Mucosa of rectum (tissue), 2 donors: ENCODE data around the gene SLC11A1.

Source experiments
- H3K27ac ChIP-seq, 2 donors: one replicate each; pipeline ENCODE4 v1.7.0; 2013; ENCODE audit warnings: inconsistent platforms in 2 of 2, low read depth in 2 of 2, low read length in 2 of 2
- H3K27me3 ChIP-seq, 2 donors: one replicate each; pipeline ENCODE4 v1.7.0; 2013; ENCODE audit warnings: low read length in 2 of 2; ENCODE audit not compliant: control insufficient read depth in 2 of 2, insufficient read depth in 2 of 2
- H3K36me3 ChIP-seq, 2 donors: one replicate each; pipeline ENCODE4 v1.7.0; 2013; ENCODE audit warnings: low read length in 2 of 2; ENCODE audit not compliant: control insufficient read depth in 2 of 2, insufficient read depth in 2 of 2
- H3K4me1 ChIP-seq, 2 donors: one replicate each; pipeline ENCODE4 v1.7.0; 2013; ENCODE audit warnings: low read length in 2 of 2, mild to moderate bottlenecking in 1 of 2; ENCODE audit not compliant: control insufficient read depth in 2 of 2, insufficient read depth in 2 of 2
- H3K4me3 ChIP-seq, 2 donors: one replicate each; pipeline ENCODE4 v1.7.0; 2013; ENCODE audit warnings: low read length in 2 of 2
- H3K9ac ChIP-seq, 2 donors: one replicate each; pipeline ENCODE4 v1.7.0; 2013; ENCODE audit warnings: low read length in 2 of 2, low read depth in 1 of 2, mild to moderate bottlenecking in 1 of 2
- H3K9me3 ChIP-seq, 2 donors: one replicate each; pipeline ENCODE4 v1.7.0; 2013; ENCODE audit warnings: low read length in 2 of 2; ENCODE audit not compliant: control insufficient read depth in 2 of 2
- donor health status: healthy.
- donor health status: Normal muscosa, but diverticular disease.

Gene SLC11A1

DNA sequence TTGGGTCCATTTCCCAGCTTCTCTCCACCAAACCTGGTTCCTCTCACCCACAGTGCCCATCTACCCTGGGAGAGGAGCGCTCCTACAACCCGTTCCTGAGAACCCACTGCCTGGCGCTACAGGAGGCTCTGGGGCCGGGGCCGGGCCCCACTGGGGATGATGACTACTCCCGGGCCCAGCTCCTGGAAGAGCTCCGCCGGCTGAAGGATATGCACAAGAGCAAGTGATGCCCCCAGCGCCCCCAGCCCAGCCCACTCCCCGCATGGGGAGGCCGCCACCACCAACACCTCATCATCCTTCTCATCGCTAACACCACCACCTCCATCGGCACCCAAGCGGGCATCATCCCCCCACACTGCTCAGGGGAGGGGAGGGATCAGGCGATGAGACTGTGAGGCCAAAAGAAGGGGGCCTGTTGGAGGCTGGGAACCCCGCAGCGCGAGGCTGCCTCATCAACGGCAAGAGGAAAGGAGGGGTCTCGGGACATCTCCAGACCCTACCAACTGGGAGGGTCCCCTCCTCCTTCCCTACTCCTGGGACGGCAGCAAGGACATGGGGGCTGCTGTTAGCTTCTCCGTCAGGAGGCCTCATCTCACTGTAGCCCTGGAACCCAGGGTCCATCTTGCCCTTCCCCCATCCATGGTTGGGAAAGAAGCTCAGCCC is 37.2 kb upstream of the SLC11A1 start:
- H3K36me3 ChIP-seq = peaks cover 0 to 4% of the 10 kb centered on the region in 2 donors
- no peaks in the 10 kb centered on the region for H3K4me1 ChIP-seq
- no peak overlapping the region for H3K27ac ChIP-seq
- H3K9ac ChIP-seq = no peak overlapping the region
- H3K9me3 ChIP-seq = no peaks in the 10 kb centered on the region
- H3K4me3 ChIP-seq = no peak overlapping the region
- no peaks in the 10 kb centered on the region for H3K27me3 ChIP-seq

DNA sequence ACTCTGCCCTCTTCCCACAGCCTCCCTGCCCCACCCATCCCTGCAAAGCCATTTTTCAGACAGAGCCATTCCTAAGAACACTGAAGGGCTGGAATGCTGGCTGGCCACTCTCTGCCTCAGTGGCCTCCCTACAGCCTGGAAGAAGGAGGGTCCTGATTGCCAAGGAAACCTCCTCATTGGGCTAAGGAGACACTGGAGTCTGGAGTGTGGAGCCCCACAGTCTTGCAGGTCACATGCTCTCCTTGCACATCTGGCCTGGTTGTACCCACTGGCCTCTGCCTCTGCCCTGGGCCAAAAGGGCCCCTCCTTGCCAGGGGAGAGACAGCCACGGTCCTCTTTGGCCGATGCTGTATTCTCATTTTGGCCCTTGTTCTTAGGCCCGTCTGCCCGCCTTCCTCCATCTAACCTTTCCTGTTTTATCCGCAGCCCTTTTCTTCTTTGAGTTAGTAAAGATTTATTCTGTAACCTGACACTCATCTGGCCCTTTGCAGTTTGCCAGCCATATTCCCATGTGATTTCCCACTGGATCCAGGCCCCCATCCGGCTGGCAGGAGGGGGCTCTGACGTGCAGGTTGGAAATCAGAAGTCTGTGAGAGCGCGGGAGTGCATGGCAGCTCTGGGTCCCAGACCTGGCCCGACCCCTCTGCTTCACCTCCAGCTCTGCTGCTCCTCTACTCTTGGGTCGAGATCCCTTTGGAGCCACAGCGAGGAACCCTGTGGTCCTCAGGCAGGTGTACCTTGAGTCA is 36.4 kb upstream of the SLC11A1 start:
- Histone ChIP-seq H3K36me3 (peaks cover 0 to 4% of the 10 kb centered on the region in 2 donors), H3K27me3 (no peaks in the 10 kb centered on the region), H3K9me3 (no peaks in the 10 kb centered on the region), H3K4me1 (no peaks in the 10 kb centered on the region), H3K4me3 (no peak overlapping the region), H3K9ac (no peak overlapping the region), H3K27ac (no peak overlapping the region)

DNA sequence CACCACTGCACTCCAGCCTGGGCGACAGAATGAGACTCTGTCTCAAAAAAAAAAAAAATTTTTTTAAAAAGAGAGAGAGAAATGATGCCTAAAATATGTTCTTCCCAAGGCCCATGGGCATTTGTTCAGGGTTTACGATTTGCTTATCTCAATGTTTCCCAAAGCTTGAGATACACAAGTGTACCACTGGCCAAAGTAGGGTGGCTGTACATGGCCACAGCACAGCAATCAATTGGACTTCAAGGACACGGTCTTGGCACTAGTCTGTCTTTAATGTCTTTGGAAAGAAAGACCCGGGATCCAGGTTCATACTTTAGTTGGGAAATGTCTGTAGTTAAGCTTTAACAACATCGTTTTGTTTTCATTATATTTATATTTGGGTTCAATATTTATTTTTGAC is 34.9 kb upstream of the SLC11A1 start:
- Histone ChIP-seq H3K4me1 (no peaks in the 10 kb centered on the region), H3K36me3 (peaks cover 0 to 4% of the 10 kb centered on the region in 2 donors), H3K9ac (no peak overlapping the region), H3K27ac (no peak overlapping the region), H3K4me3 (no peak overlapping the region), H3K27me3 (no peaks in the 10 kb centered on the region), H3K9me3 (peaks cover 0 to 4% of the 10 kb centered on the region in 2 donors)

DNA sequence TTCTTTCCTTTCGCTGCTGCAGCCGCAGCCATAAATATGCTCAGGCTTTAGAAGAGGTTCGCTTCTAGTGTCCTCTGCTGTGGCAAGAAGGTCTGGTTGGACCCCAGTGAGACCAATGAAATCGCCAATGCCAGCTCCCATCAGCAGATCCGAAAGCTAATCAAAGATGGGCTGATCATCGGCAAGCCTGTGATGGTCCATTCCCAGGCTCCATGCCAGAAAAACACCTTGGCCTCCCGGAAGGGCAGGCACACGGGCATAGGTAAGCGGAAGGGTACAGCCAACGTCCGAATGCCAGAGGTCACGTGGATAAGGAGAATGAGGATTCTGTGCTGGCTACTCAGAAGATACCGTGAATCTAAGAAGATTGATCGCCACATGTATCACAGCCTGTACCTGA is 28.0 kb upstream of the SLC11A1 start:
- Histone ChIP-seq H3K9ac (no peak overlapping the region), H3K9me3 (peaks cover 0 to 4% of the 10 kb centered on the region in 2 donors), H3K36me3 (no peaks in the 10 kb centered on the region), H3K4me1 (no peaks in the 10 kb centered on the region), H3K4me3 (no peak overlapping the region), H3K27me3 (no peaks in the 10 kb centered on the region), H3K27ac (no peak overlapping the region)

DNA sequence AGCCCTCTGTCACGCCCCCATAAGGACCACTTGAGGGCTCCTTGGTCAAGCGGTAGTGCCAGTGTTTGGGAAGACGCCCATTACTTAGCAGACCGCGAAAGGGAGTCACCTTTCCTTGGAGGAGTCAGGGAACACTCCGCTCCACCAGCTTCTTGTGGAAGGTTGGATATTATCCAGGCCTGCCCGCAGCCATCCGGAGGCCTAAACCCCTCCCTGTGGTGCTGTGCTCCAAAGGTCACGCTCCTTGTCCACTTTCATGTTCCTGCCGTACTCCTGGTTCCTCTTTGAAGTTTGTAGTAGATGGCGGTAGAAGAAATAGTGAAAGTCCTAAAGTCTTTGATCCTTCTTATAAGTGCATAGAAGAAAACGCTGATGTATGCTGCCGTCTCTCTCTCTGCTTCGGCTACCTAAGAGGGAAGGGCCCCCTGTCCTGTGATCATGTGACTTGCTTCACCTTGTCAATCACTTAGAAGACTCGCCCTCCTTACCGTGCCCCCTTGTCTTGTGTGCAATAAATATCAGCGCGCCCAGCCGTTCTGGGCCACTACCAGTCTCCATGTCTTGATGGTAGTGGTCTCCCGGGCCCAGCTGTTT is 27.1 kb upstream of the SLC11A1 start:
- Histone ChIP-seq H3K27ac (no peak overlapping the region), H3K4me1 (no peaks in the 10 kb centered on the region), H3K9ac (no peak overlapping the region)

DNA sequence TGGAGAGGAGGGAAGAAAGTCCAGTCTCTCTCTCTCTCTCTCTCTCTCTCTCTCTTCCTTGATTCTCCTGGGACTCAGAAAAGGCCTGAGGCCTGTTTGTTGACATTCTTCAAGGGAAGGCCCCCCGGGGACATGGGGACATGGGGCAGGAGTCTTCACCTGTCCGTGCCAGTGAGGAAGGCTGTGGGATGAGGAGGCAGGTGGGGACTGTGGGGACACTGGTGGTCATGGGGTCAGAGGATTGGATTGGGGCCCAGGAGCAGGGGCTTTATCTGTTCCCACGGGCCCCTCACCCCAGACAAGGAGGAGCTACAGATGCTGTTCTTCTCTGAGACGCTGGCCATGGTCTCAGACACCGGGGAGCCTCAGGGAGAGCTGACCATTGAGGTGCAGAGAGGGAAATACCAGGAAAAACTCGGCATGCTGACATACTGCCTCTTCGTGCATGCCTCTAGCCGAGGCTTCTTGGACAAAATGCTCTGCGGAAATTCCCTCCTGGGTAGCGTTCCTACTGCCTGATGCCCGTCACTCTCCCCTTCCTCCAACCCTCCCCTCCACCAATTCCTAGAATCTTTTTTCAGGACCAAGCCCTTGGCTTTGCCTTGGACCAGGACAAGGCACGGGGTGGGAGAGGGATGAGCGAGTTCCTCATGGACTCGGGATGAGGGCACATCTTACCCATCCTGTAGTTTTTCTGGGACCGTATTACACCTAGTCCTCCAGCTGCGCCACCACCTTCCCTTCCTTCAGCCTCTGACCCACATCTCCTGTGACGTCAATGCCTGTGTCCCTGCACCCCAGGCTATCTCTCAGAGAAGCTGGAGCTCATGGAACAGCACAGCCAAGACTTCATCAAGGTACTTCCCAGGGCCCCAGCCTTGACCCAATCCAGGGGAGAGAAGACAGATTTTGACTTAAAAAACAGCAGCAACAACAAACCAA is 24.6 kb upstream of the SLC11A1 start:
- Histone ChIP-seq H3K9me3 (no peaks in the 10 kb centered on the region), H3K36me3 (no peaks in the 10 kb centered on the region), H3K4me1 (no peaks in the 10 kb centered on the region), H3K4me3 (no peak overlapping the region), H3K9ac (no peak overlapping the region), H3K27ac (no peak overlapping the region), H3K27me3 (no peaks in the 10 kb centered on the region)

More for the DNA sequence above, 27.1 kb upstream of the SLC11A1 start:
- H3K36me3 ChIP-seq = no peaks in the 10 kb centered on the region
- no peaks in the 10 kb centered on the region for H3K27me3 ChIP-seq
- H3K4me3 ChIP-seq = no peak overlapping the region
- H3K9me3 ChIP-seq = peaks cover 0 to 4% of the 10 kb centered on the region in 2 donors

DNA sequence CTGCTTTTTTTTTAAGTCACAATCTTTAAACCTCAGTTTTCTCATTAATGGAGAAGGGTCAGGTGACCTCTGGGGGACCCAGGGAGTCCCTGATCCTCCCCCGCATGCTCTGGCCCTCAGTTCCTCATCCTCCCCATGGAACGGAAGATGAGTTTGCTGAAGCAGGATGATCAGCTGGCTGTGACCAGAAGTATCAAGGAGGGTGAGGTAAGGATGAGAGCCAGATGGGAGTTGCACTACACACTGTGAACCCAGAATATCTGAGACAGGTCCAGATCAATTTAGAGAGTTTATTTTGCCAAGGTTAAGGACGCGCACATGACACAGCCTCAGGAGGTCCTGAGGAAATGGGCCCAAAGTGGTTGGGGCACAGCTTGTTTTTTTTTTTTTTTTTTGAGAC is 21.6 kb upstream of the SLC11A1 start:
- Histone ChIP-seq H3K9me3 (no peaks in the 10 kb centered on the region), H3K27ac (no peak overlapping the region)

DNA sequence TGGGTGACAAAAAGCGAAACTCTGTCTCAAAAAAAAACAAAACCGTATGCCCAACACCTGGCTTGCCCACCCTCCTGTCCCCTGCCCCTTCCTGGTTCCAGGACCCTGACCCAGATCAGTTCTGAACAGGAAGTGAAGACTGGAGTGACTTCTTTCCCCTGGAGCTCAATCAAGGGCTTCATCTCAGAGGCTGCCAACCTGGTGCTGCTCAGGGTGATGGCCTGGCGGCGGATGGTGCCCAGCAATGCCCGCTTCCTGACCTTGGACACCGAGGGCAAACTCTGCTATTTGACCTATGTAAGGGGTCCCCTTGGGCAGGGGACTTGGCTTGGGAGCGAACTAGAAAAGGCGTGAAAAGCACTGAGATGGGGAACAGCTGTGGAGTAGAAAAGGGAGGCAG is 19.5 kb upstream of the SLC11A1 start:
- Histone ChIP-seq H3K4me3 (no peak overlapping the region), H3K9me3 (peaks cover 0 to 2% of the 10 kb centered on the region in 2 donors), H3K36me3 (no peaks in the 10 kb centered on the region), H3K27ac (no peak overlapping the region), H3K27me3 (no peaks in the 10 kb centered on the region), H3K4me1 (peaks cover 0 to 6% of the 10 kb centered on the region in 2 donors), H3K9ac (no peak overlapping the region)

More for the DNA sequence above, 21.6 kb upstream of the SLC11A1 start:
- no peak overlapping the region for H3K9ac ChIP-seq
- H3K36me3 ChIP-seq = no peaks in the 10 kb centered on the region
- H3K4me3 ChIP-seq = no peak overlapping the region
- H3K27me3 ChIP-seq = no peaks in the 10 kb centered on the region
- no peaks in the 10 kb centered on the region for H3K4me1 ChIP-seq

DNA sequence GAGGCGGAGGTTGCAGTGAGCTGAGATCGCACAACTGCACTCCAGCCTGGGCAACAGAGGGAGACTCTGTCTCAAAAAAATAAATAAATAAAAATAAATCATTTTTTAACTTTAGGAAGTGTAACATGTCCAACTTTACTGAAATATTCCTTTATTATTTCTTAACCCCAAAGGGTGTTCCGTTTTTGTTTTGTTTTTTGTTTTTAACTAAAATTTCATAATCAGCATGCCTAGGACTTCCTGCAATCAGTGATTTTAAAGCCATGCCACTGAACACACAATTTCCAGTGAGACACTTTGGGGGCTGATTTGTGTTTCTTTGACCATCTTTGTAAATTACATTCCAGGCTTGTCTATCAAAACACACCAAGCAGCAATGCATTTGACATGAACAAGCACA is 18.3 kb upstream of the SLC11A1 start:
- H3K4me3 ChIP-seq = no peak overlapping the region
- H3K27me3 ChIP-seq = no peaks in the 10 kb centered on the region
- no peak overlapping the region for H3K9ac ChIP-seq
- H3K4me1 ChIP-seq = peaks cover 7 to 10% of the 10 kb centered on the region in 2 donors
- H3K27ac ChIP-seq = no peak overlapping the region
- no peaks in the 10 kb centered on the region for H3K36me3 ChIP-seq
- peaks cover 0 to 2% of the 10 kb centered on the region in 2 donors for H3K9me3 ChIP-seq
